Mucosa of stomach (tissue), 1 donor: ENCODE data around the gene GLT8D2.
"Not testable (repeated sequence)": the region's sequence is repeated elsewhere in the genome, so short reads cannot be mapped to it uniquely, and the experiment has no call there.

Experiments used
- H3K27me3 ChIP-seq: one replicate; pipeline ENCODE4 v1.7.0; 2013; ENCODE audit warnings: mild to moderate bottlenecking, low read length; ENCODE audit not compliant: control insufficient read depth, insufficient read depth
- H3K36me3 ChIP-seq: one replicate; pipeline ENCODE4 v1.7.0; 2013; ENCODE audit warnings: low read length; ENCODE audit not compliant: control insufficient read depth, insufficient read depth
- H3K4me1 ChIP-seq: one replicate; pipeline ENCODE4 v1.7.0; 2013; ENCODE audit warnings: mild to moderate bottlenecking, low read length; ENCODE audit not compliant: control insufficient read depth, insufficient read depth
- H3K4me3 ChIP-seq: one replicate; pipeline ENCODE4 v1.7.0; 2013; ENCODE audit warnings: low read length
- H3K9ac ChIP-seq: one replicate; pipeline ENCODE4 v1.7.0; 2013; ENCODE audit warnings: mild to moderate bottlenecking, low read length, moderate library complexity
- H3K9me3 ChIP-seq: one replicate; pipeline ENCODE4 v1.7.0; 2013; ENCODE audit warnings: mild to moderate bottlenecking, low read length, moderate library complexity; ENCODE audit not compliant: control insufficient read depth
- donor health status: Pancreatic carcinoma.

Gene GLT8D2

DNA sequence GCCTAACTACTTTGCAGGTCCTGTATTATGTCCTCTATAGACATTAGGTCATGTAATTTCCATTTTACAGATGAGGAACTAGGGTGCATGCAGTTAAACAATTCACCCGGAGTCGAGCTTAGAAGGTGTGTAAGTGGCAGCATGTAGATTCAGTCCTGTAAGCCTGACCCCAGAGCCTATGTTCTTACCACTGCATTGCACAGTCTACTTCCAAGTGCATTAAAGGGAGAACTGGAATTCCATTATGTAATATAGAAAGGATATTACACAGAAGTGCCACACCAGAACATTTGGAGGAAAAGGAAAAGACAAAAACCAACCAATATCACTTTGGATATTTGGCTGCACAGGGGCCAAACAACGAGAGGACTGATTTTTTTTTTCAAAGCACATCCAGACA lies 1.2 kb downstream of the GLT8D2 start:
- Histone ChIP-seq H3K9ac (no peak overlapping the region), H3K36me3 (no peaks in the 10 kb centered on the region), H3K4me1 (no peaks in the 10 kb centered on the region), H3K9me3 (no peaks in the 10 kb centered on the region), H3K27me3 (peaks cover 17% of the 10 kb centered on the region), H3K4me3 (no peak overlapping the region)

DNA sequence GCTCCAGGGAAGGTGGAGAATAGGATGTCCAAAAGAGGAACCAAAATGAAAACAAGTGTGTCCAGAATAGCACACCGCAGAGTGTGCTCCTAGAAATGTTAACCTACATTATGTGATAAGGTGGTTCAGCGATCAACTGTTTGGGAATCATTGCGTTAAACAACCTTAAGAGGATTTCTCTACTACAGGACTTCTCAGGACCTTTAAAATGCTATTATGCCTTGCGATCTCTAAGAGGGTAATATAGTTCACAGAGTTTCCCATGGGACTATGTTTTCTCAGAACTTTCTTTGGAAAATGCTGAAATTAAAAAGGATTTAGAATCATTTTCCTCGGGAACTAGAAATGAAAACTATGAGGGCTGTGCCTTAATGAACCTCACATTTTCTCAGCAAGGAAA lies 1.8 kb downstream of the GLT8D2 start:
- no peak overlapping the region for H3K9ac ChIP-seq
- H3K4me3 ChIP-seq: no peak overlapping the region
- no peaks in the 10 kb centered on the region for H3K36me3 ChIP-seq
- no peaks in the 10 kb centered on the region for H3K9me3 ChIP-seq
- peaks cover 17% of the 10 kb centered on the region for H3K27me3 ChIP-seq
- no peaks in the 10 kb centered on the region for H3K4me1 ChIP-seq

DNA sequence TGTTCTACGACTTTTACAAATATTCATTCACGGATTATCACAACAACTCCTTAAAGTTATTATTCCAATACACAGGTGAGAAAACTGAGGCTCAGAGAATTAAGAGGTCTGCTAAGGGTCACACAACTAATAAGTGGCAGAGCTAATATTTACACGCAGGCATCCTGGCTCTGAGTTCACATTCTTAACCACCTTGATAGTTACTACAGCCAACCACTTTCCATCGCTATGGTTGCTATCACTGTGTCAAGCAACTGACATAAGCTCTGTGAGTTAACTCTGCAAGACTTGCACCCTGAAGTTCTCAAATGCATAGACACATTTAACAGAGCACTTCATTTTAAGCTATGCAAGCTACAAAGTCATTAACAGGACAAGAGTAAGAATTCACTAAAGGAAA lies 3.7 kb downstream of the GLT8D2 start:
- Histone ChIP-seq H3K9ac (no peak overlapping the region), H3K4me3 (no peak overlapping the region), H3K36me3 (no peaks in the 10 kb centered on the region), H3K9me3 (no peaks in the 10 kb centered on the region), H3K4me1 (no peaks in the 10 kb centered on the region), H3K27me3 (peaks cover 17% of the 10 kb centered on the region)

DNA sequence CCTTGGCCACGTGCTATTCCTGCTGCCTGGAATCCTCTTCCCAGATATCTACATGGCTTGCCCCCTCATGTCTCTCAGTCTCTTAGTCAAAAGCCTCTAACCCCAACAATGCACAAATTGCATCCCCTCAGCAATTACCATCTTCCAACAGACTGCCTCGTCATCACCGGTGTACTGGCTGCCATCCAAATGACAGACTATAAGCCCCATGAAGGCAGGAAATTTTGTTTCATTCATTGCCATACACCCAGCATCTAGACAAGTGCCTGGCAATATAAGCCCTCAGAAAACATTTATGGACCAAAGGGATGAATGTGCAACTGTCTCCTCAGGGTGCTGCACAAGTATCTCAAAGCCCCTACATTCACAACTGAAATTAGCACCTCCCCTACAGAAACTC lies 5.8 kb downstream of the GLT8D2 start:
- no peak overlapping the region for H3K4me3 ChIP-seq
- no peaks in the 10 kb centered on the region for H3K36me3 ChIP-seq

DNA sequence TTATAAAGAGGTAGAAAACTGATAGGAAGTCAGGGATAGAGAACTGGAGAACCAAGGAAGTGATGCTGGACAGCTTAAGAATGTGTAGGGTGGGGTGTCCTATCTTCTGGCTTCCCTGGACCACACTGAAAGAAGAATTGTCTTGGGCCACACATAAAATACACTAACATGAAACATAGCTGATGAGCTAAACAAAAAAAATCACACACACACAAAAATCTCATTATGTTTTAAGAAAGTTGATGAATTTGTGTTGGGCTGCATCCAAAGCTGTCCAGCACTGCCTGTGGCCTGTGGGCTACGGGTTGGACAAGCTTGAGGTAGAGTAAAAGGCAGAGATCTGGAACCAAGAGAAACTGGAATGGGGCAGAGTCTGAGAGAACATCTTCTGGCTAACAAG lies 7.4 kb downstream of the GLT8D2 start:
- H3K36me3 ChIP-seq: no peaks in the 10 kb centered on the region
- no peaks in the 10 kb centered on the region for H3K4me1 ChIP-seq
- H3K27me3 ChIP-seq: no peaks in the 10 kb centered on the region
- H3K9ac ChIP-seq: no peak overlapping the region
- H3K4me3 ChIP-seq: no peak overlapping the region
- no peaks in the 10 kb centered on the region for H3K9me3 ChIP-seq

More for the DNA sequence above, 5.8 kb downstream of the GLT8D2 start:
- Histone ChIP-seq H3K9ac (no peak overlapping the region), H3K4me1 (no peaks in the 10 kb centered on the region), H3K27me3 (peaks cover under 1% of the 10 kb centered on the region), H3K9me3 (no peaks in the 10 kb centered on the region)

DNA sequence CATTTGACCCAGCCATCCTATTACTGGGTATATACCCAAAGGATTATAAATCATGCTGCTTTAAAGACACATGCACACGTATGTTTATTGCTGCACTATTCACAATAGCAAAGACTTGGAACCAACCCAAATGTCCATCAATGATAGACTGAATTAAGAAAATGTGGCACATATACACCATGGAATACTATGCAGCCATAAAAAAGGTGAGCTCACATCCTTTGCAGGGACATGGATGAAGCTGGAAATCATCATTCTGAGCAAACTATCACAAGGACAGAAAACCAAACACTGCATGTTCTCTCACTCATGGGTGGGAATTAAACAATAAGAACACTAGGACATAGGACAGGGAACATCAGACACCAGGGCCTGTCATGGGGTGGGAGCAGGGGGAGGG lies 10.2 kb downstream of the GLT8D2 start:
- not testable (repeated sequence) for H3K4me1 ChIP-seq, H3K27me3 ChIP-seq, H3K36me3 ChIP-seq, H3K4me3 ChIP-seq, H3K9me3 ChIP-seq, H3K9ac ChIP-seq

DNA sequence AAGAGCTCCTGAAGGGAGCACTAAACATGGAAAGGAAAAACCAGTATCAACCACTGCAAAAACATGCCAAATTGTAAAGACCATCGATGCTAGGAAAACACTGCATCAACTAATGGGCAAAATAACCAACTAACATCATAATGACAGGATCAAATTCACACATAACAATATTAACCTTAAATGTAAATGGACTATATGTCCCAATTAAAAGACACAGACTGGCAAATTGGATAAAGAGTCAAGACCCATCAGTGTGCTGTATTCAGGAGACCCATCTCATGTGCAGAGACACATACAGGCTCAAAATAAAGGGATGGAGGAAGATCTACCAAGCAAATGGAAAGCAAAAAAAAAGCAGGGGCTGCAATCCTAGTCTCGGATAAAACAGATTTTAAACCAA lies 13.8 kb downstream of the GLT8D2 start:
- H3K9me3 ChIP-seq, H3K4me3 ChIP-seq, H3K27me3 ChIP-seq, H3K4me1 ChIP-seq, H3K36me3 ChIP-seq, H3K9ac ChIP-seq: not testable (repeated sequence)

DNA sequence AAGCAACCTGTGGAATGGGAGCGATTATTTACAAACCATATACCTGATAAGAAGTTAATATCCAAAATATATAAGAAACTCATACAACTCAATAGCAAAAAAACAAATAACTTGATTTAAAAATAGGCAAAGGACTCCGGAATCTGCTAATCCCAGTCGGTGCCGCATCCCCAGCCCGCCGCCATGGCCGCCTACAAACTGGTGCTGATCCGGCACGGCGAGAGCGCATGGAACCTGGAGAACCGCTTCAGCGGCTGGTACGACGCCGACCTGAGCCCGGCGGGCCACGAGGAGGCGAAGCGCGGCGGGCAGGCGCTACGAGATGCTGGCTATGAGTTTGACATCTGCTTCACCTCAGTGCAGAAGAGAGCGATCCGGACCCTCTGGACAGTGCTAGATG lies 19.4 kb downstream of the GLT8D2 start:
- H3K4me1 ChIP-seq, H3K9me3 ChIP-seq, H3K27me3 ChIP-seq, H3K36me3 ChIP-seq, H3K9ac ChIP-seq, H3K4me3 ChIP-seq: not testable (repeated sequence)

DNA sequence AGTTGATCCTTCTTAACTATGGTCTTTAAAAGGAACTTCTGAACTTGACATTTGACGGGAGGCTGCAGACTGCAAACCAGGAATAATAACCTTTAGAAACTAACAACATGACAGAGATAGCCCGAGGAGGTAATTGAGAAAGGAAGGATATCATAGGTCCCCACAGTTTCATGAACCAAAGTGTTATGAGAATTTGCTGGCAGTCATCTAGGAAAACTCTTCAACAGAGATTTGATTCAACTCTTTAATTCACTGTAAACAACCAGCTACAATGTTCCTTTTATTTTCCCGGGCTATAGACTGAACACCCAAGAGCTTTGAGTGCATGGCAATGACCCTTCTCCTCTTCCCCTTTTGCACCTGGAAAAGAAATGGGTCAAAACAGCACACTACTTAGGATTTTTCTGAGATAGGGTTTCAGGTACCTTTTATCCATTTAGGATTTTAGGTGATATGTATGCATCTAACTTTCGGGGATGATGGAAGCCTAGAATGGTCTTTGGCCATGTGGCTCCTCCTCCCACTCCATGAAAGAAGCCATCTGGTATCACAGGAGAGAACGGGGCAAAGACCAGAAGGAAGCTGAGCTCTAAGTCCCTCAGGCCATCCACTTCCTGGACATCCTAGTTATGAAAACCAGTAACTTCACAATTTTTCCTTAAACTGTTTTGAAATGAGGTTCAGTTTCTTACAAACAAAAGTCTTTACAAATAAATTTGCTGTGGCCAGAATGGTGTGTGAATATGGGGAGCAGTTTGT lies 23.0 kb downstream of the GLT8D2 start:
- H3K4me3 ChIP-seq: no peak overlapping the region
- H3K36me3 ChIP-seq: no peaks in the 10 kb centered on the region
- H3K4me1 ChIP-seq: no peaks in the 10 kb centered on the region
- H3K27me3 ChIP-seq: no peaks in the 10 kb centered on the region
- no peak overlapping the region for H3K9ac ChIP-seq
- no peaks in the 10 kb centered on the region for H3K9me3 ChIP-seq

DNA sequence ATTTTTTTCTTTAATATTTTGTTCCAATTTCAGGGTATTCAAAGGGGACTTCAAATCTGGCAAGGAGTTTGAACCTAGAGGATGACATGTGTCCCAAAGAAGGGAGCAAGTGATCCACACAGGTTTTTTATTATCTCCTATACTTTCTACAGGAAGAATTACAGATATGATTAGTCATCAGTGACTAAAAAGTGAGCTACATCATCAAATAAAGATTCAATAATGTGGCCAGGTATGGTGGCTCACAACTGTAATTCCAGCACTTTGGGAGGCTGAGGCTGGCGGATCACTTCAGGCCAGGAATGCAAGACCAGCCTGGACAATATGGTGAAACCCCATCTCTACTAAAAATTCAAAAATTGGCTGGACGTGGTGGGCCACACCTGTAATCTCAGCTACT lies 24.2 kb downstream of the GLT8D2 start:
- no peaks in the 10 kb centered on the region for H3K9me3 ChIP-seq
- no peak overlapping the region for H3K4me3 ChIP-seq
- no peaks in the 10 kb centered on the region for H3K36me3 ChIP-seq
- H3K9ac ChIP-seq: no peak overlapping the region
- no peaks in the 10 kb centered on the region for H3K27me3 ChIP-seq
- no peaks in the 10 kb centered on the region for H3K4me1 ChIP-seq

DNA sequence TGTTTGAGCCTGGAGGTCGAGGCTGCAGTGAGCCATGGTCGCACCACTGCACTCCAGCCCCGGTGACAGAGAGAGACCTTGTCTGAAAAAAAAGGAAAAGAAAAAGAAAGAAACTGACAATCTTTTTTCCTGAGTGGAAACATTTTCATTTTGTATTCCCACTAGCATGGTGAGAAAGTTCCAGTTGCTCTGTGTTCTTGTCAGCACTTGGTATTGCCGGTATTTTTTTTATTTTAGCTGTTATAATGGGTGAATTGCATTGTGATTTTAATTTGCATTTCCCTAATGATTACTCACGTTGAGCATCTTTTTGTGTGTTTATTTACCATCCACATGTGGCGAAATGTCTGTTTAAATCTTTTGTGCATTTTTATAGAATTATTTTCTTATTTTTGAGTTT lies 25.6 kb downstream of the GLT8D2 start:
- Histone ChIP-seq H3K9me3 (no peaks in the 10 kb centered on the region), H3K4me1 (no peaks in the 10 kb centered on the region), H3K36me3 (no peaks in the 10 kb centered on the region), H3K27me3 (no peaks in the 10 kb centered on the region), H3K4me3 (no peak overlapping the region), H3K9ac (no peak overlapping the region)

DNA sequence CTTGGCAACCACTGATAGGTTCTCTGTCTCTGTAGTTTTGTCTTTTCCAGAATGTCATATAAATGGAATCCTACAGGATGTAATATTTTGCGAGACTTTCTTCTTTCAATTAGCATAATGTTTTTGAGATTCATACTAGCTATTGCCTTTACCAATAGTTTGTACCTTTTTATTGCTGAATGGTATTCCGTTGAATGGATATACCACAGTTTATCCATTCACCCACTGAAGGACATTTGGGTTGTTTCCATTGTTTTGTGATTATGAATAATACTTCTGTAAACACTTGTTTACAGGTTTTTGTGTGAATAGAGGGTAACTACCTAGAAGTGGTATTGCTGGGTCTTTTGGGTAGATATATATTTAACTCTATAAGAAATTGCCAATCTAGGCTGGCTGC lies 26.3 kb downstream of the GLT8D2 start:
- Histone ChIP-seq H3K4me3 (no peak overlapping the region), H3K9ac (no peak overlapping the region), H3K9me3 (no peaks in the 10 kb centered on the region), H3K36me3 (no peaks in the 10 kb centered on the region), H3K27me3 (no peaks in the 10 kb centered on the region), H3K4me1 (no peaks in the 10 kb centered on the region)

DNA sequence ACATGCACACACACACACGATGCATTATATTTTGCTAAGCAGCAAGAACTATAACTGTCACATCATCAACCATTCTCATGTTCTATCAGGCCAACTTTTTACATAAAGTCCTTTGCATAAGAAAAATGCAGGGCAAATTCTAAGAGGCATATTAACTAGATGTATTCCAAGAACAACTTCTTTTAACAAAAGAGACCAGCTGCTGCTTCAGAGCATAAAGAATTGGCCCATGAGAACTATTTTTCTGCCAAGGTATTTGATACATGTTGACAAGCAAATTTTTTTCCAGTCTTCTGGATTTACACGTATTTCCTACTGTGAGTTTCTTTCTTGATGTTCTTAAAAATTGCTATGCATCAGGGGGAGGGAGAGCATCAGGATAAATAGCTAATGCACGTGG lies 27.2 kb downstream of the GLT8D2 start:
- Histone ChIP-seq H3K27me3 (no peaks in the 10 kb centered on the region), H3K4me3 (no peak overlapping the region), H3K9ac (no peak overlapping the region), H3K9me3 (no peaks in the 10 kb centered on the region), H3K4me1 (no peaks in the 10 kb centered on the region), H3K36me3 (no peaks in the 10 kb centered on the region)
